ENCODE measurements around the gene NAA38.
"Not testable (repeated sequence)": the region's sequence is repeated elsewhere in the genome, so short reads cannot be mapped to it uniquely, and the experiment has no call there.

Gene NAA38

GRCh38 chr17:7882068-7882467, 24.7 kb upstream of the NAA38 start:
- no peak for DNase-seq (ENCODE audit: low read depth in 2 of 2)

DNA sequence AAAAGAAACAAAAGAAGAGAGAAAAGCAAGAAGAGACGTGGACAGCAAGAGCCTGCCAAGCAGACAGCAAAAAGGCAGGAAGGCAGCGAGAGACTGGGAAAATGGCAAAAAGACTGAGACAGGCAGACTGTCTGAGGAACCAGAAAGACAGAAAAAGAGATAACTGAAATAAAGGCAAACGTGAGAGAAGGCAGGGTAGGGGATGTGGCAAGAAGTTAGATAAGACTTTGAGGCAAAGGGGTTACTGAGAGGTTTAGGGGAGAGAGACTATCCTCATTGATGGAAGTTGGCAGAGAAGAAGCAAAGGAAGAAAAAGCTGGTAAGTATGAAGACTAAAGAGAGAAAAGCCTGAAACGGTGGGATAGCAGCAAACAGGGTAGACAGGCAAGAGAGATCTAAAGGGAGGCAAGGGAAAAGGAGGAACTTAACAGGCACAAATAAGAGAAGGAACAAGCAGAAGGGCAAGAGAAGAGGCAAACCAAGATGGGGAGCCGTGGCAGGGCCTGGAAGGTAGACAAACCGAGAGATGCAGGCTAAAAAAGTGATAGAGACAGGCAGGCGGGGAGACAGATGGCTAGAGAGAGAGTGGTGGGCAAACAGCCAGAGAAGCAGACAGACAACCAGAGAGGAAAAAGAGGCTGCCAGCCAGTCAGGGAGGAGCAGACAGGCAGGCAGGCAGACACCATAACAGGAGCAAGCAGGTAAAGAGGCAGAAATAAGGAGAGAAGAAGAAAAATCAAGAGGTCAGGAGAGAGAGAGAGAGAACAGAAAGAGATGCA, 24.1 kb upstream of the NAA38 start:
- DNase-seq (ENCODE audit: low read depth in 2 of 2), result no peak

GRCh38 chr17:7880076-7880868, 22.9 kb upstream of the NAA38 start:
- no peak for DNase-seq (ENCODE audit: low read depth in 2 of 2)

- no peak for DNase-seq (ENCODE audit: low read depth in 2 of 2)
These were observed 20.9 kb upstream of the NAA38 start for GRCh38 chr17:7878234-7878633.

DNA sequence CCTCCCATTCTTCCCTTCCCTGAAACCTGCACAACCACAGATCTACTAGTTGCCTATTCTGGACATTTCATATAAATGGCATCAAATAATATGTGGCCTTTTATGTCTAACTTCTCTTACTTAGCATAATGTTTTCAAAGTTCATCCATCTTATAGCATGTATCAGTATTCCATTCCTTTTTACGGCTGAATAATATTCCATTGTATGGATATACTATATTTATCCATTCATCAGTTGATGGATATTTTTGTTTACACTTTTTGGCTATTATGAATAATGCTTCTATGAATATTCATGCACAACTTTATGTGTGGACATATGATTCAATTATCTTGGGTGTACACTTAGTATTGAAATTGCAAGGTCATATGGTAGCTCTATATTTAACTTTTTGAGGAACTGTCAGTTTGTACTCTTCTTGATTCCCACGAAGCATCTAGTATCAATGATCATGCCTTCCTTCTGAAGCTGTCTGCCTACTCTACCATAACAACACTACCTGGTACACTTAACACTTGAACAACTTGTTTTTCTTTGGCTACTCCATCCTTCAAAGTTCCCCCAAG, 18.5 kb upstream of the NAA38 start:
- no peak for DNase-seq (ENCODE audit: low read depth in 2 of 2)

- no peak for DNase-seq (ENCODE audit: low read depth in 2 of 2)
These were observed 15.7 kb upstream of the NAA38 start for GRCh38 chr17:7873051-7873450.

DNA sequence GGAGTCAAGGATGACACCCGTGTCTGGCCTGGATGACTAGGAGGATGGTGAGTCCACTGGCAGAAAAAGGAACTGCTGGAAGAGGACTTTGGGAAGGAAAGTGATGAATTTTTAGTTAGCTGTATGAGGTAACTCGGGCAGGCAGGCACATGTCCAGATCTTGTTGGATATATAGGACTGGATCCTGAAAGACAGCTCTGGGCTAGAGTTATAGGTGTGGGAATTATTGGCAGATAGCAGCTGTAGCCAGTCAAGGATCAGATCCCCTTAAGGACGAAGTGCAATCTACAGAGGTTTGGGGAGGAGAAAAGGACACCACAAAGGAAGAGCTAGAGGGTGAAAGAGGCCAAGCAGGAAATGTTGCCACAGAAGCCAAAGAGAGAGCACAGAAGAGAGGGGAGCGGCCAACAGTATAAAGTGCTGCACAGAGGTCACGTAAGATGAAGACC, 10.5 kb upstream of the NAA38 start:
- DNase-seq (ENCODE audit: low read depth in 2 of 2), result no peak

DNA sequence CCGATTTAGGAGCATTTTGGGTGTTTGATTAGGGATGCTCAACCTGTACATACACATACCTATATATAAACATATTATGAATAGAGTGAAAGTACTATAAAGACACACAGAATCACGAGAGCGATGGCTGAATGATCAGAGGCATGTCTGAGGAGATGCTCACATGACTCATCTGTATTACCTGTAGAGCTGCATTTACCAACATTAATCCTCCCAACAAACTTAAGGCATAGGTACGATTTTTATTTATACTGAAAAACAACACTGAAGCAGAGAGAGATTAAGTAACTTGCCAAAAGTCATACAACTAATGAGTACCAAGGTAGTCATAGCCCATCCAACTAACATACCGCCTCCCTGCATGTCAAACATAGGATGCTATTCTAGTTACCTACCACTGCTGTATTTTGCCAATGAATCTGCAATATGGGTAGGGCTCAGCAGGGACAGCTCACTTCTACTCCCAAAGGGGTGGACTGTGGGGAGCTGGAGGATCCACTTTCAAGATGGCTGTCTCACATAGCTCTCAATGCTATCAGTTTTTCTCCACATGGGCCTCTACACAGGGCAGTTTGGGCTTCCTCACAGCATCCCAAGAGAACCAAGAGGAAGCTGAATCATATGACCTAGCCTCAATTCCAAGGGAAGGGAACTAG, 7.8 kb upstream of the NAA38 start:
- no peak for DNase-seq (ENCODE audit: low read depth in 2 of 2)

DNA sequence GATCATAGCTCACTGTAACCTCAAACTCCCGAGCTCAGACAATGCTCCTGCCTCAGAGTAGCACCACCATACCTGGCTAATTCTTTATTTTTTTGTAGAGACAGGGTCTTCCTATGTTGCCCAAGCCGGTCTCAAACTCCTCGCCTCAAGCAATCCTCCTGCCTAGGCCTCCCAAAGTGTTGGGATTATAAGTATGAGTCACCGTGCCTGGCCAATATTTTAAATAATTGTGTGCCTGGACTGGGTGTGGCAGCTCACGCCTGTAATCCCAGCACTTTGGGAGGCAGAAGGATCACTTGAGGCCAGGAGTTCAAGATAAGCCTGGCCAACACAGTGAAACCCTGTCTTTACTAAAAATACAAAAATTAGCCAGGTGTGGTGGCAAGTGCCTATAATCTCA, 7.0 kb upstream of the NAA38 start:
- not testable (repeated sequence) for DNase-seq (ENCODE audit: low read depth in 2 of 2)

DNA sequence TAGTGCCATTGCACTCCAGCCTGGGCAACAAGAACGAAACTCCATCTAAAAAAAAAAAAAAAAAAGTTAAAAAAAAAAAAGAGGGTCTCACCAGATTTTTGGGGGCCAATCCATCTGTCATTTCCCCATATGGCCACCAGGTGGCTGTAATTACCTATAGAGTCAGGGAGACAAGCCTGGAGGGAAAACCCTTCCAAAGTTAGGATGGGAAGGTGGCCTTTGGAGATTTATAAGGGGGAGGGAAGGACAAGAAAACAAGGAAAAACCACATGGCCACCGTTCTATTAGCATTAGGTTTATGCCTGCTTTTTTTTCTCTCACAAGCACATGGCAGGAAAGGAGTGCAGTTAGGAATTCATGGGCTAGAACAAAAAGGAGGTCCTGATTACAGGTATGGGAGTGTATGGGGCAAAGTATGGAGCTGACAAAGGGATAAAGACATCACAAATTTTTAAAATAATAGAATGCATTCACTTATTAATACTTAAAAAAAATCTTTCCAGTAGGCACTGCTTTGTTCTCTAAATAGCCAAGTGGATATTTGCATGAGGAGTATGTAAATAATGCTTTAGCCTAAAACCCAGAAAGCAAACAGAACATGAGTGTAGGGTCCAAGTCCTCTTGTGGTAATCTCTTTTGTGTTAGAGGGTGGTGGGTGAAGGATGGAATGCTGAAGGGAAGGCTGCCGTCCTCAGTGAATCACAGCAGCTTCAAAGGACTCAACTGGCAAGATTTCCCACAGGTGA, 5.5 kb upstream of the NAA38 start:
- DNase-seq (ENCODE audit: low read depth in 2 of 2), result no peak

DNA sequence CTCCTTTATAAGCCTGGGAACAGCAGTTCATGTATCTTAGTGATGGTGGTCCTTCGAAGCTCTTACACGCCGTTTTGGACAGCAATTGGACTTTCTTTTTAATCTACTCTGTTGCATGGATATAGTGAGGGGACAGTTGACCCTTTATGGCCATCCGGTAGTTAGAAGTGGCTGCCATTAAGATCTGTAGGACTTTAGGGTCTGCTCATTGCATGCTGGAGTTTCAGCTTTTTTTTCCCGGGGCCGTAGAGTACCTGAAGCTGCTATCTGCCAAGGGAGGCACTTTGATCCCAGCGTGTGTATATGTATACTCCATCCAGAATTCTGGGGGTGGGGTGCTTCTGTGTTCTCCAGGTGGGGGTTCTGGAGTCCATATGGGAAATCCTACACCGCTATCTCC, 1.7 kb upstream of the NAA38 start:
- DNase-seq (ENCODE audit: low read depth in 2 of 2), result no peak

- no peak for DNase-seq (ENCODE audit: low read depth in 2 of 2)
These were observed 1.1 kb upstream of the NAA38 start for GRCh38 chr17:7858522-7858810.

DNA sequence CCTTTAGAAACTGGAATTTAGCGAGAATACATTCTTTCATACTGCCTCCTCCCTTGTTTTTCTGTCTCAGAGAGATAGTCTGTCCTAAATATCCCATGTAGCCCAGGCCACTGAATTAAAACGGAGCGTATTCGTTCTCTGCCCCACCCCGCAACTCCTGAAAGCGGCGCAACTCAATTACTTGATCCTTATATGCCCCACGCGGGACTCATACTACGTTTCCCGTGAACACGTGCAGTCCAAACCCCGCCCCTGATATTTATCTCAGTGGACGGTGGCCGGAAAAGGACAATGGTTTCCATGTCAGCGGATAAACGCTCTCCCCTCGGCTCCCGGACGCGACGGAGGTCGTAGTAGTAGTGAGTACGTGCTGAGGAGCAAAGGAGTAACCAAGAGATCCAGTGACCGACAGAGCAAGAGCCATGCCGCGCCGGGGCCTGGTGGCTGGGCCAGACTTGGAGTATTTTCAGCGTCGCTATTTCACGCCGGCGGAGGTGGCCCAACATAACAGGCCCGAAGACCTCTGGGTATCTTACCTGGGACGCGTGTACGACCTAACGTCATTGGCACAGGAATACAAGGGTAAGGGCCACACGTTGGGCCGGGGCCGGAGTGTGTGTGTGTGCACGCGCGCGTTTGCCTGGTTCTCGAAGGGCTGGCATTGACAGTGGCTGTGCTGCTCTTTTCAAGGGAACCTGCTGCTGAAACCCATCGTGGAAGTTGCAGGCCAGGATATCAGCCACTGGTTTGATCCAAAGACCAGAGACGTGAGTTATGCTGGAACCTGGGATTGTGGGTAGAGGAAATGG, 558 bp upstream of the NAA38 start, which contains the start of gene CYB5D1:
TSS of gene CYB5D1 (plus strand) at position 291 of the 809 bp plus-strand sequence. CDS start at position 423, 132 bp downstream.
- peak; percentile 77 to 79 for DNase-seq (ENCODE audit: low read depth in 2 of 2)

GRCh38 chr17:7856011-7856810, 1.1 kb downstream of the NAA38 start:
- DNase-seq (ENCODE audit: low read depth in 2 of 2), result no peak

- DNase-seq (ENCODE audit: low read depth in 2 of 2), result no peak
These were observed 1.7 kb downstream of the NAA38 start for GRCh38 chr17:7855660-7856010.

DNA sequence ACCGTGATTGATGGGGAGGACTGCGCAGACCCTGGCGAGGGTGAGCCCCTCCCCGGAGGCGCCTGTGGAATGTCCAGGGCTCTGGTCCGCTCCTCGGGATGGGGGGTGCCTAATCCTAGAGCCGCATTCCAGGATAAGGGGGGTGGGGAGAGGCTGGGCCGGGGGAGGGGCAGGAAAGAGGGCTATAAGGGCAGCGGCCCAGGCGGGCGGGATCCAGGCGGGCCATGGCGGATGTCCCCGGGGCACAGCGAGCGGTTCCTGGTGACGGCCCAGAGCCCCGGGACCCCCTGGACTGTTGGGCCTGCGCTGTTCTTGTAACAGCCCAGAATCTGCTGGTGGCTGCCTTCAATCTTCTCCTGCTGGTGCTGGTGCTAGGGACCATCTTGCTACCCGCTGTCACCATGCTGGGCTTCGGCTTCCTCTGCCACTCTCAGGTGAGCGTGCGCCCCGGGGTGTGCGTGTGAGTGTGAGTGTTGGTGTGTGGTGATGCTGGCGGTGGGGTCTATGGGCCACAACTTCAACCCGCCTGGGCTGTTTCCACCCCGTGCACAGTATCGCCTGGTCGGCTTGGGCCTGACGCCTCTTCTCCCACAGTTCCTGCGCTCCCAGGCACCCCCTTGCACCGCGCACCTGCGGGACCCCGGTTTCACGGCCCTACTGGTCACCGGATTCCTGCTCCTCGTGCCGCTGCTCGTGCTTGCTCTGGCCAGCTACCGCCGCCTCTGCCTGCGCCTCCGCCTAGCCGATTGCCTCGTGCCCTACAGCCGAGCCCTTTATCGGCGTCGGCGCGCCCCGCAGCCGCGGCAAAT, 2.3 kb downstream of the NAA38 start, which contains the start of gene TMEM88:
TSS of gene TMEM88 (plus strand) at position 216 of the 809 bp plus-strand sequence. CDS start at position 225, 9 bp downstream.
- no peak for DNase-seq (ENCODE audit: low read depth in 2 of 2)

DNA sequence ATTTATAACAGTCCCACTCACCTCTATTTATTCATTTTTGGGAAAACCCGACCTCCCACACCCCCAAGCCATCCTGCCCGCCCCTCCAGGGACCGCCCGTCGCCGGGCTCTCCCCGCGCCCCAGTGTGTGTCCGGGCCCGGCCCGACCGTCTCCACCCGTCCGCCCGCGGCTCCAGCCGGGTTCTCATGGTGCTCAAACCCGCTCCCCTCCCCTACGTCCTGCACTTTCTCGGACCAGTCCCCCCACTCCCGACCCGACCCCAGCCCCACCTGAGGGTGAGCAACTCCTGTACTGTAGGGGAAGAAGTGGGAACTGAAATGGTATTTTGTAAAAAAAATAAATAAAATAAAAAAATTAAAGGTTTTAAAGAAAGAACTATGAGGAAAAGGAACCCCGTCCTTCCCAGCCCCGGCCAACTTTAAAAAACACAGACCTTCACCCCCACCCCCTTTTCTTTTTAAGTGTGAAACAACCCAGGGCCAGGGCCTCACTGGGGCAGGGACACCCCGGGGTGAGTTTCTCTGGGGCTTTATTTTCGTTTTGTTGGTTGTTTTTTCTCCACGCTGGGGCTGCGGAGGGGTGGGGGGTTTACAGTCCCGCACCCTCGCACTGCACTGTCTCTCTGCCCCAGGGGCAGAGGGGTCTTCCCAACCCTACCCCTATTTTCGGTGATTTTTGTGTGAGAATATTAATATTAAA, 3.1 kb downstream of the NAA38 start:
- DNase-seq (ENCODE audit: low read depth in 2 of 2), result no peak

DNA sequence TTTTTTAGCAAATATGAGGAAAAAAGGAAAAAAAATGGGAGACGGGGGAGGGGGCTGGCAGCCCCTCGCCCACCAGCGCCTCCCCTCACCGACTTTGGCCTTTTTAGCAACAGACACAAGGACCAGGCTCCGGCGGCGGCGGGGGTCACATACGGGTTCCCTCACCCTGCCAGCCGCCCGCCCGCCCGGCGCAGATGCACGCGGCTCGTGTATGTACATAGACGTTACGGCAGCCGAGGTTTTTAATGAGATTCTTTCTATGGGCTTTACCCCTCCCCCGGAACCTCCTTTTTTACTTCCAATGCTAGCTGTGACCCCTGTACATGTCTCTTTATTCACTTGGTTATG, 3.7 kb downstream of the NAA38 start:
- DNase-seq (ENCODE audit: low read depth in 2 of 2), result no peak
